Fibroblast of pulmonary artery (primary cell): Measurements from ENCODE around the gene PEX6.
A peak's percentile ranks its signal among the peaks of the same experiment; 100 is the strongest.
"Not testable (repeated sequence)": the region's sequence is repeated elsewhere in the genome, so short reads cannot be mapped to it uniquely, and the experiment has no call there.

Source experiments
- DNase-seq: peaks from one replicate; pipeline ENCODE4 v3.0.0-alpha.2; 2010; ENCODE audit warnings: low read depth
- H3K4me3 ChIP-seq: replicated peaks from 2 replicates; pipeline ENCODE4 v1.5.1; 2011; ENCODE audit warnings: low read depth, mild to moderate bottlenecking, control low read depth, low read length, moderate library complexity
- TF ChIP-seq, protein P1 (sequence below): IDR thresholded peaks from 2 replicates; pipeline ENCODE4 v1.5.1; 2011; ENCODE audit warnings: mild to moderate bottlenecking, control low read depth, low read length, inconsistent platforms; ENCODE audit errors: missing control alignments

The PEX6 gene

DNA sequence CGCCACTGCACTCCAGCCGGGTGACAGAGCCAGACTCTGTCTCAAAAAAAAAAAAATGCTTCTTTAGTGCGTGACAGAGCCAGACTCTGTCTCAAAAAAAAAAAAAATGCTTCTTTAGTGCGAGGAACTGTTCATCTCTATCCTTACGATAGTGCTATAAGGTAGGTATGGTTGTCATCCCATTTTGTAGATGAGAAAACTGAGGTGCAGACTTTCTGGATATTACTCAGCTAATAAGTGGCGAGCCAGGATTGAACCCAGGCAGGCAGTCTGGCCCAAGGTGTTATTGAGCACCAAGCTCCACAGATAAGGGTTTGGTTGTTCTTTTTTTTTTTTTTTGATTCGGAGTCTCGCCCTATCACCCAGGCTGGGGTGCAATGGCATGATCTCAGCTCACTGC lies 22.9 kb upstream of the PEX6 start:
- TF ChIP-seq, protein P1, sequence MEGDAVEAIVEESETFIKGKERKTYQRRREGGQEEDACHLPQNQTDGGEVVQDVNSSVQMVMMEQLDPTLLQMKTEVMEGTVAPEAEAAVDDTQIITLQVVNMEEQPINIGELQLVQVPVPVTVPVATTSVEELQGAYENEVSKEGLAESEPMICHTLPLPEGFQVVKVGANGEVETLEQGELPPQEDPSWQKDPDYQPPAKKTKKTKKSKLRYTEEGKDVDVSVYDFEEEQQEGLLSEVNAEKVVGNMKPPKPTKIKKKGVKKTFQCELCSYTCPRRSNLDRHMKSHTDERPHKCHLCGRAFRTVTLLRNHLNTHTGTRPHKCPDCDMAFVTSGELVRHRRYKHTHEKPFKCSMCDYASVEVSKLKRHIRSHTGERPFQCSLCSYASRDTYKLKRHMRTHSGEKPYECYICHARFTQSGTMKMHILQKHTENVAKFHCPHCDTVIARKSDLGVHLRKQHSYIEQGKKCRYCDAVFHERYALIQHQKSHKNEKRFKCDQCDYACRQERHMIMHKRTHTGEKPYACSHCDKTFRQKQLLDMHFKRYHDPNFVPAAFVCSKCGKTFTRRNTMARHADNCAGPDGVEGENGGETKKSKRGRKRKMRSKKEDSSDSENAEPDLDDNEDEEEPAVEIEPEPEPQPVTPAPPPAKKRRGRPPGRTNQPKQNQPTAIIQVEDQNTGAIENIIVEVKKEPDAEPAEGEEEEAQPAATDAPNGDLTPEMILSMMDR, result no peak
- H3K4me3 ChIP-seq, result no peak overlapping the region
- DNase-seq, result no peak

DNA sequence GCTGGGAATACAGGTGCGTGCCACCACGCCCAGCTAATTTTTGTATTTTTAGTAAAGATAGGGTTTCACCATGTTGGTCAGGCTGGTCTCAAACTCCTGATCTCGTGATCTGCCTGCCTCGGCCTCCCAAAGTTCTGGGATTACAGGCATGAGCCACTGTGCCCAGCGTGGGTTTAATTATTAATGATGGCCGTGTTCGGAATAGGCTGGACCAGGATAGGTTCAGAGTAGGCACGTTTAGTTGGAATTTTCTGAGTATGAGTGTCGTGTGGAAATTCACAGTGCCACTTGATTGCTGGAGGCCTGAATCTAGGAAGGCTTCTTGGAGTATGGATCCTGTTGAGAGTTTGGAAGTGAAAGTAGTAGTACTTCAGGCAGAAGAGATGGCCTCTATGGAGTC lies 19.2 kb upstream of the PEX6 start:
- not testable (repeated sequence) for H3K4me3 ChIP-seq

DNA sequence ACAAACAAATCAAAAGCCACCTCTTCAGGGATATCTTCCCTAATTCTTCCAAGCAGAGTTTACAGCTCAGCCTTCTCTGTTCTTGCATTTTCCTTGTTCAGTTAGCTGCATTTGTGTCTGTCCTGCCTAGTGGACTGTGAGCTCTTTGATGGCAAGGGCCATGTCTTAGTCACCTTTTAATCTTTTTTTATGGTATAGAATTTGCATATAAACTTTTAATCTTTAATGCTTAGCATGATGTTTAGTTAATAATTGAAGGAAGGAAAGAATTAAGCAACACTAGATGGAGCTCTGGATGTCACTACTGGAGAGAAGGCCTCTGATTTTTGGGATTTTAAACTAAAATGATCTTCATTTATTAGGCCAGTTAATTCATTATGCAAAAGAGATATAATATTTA lies 17.5 kb upstream of the PEX6 start:
- TF ChIP-seq, protein P1, result peak; percentile 18
- H3K4me3 ChIP-seq, result no peak overlapping the region
- no peak for DNase-seq

More for the DNA sequence above, 19.2 kb upstream of the PEX6 start:
- not testable (repeated sequence) for DNase-seq

DNA sequence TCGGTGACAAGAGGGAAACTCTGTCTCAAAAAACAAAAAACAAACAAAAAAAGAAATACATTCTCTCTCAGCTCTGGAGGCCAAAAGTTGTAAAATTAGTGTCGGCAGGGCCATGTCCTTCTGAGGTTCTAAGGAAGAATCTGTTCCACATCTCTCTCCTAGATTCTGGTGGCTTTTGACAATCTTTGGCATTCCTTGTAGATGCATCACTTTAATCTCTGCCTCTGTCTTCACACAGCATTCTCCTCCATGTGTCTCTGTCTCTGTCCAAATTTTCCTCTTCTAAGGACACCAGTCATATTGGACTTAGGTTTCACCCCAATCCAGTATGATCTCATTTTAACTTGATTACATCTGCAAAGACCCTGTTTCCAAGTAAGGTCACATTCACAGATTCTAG lies 14.5 kb upstream of the PEX6 start:
- TF ChIP-seq, protein P1, result no peak
- no peak overlapping the region for H3K4me3 ChIP-seq
- no peak for DNase-seq

DNA sequence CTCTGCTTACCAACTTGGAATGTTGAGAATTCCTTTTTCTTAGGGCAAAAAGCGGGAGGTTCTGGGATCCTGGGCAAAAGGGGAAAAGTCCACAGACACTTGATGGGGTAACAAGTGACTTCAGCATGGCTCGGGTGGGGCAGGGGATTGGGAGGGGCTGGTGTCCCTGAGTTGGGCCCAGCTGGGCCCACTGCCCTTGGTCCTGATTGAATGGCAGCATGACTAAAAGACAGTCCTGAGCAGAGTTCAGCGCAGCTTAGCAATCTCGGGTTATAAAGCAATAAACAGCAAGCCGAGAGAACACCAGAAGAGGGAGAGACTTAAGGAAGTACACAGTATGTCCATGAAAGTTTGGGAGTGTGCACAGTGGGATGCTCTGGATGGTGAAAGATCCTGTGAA lies 10.9 kb upstream of the PEX6 start:
- TF ChIP-seq, protein P1, result no peak
- H3K4me3 ChIP-seq, result no peak overlapping the region
- no peak for DNase-seq

DNA sequence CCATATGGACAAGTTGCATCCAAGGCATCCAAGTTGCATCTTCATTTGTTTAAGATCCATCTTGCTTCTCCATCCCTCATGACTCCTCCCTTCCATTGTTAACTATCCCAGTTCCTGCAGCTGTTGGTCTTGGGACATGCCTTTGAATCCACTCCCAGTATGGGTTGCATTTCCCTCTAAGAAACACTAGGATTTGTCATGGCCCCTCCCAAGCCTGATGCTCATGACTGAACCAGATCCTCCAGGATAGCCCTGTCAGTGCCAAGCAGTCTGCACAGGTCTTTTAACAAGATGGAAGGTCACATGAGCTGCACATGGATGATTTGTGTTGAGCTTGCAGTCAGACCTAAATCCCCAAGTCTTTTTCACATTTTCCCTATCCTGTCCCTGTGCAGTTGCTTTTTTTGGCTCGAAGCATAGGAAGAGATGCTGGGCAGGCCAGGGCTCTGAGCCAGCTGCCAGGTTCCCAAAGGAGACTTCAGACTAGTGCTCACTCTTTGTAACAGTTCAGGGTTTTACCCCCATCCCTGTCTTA lies 9.6 kb upstream of the PEX6 start:
- DNase-seq, result peak; percentile 74
- TF ChIP-seq, protein P1, result no peak
- no peak overlapping the region for H3K4me3 ChIP-seq

DNA sequence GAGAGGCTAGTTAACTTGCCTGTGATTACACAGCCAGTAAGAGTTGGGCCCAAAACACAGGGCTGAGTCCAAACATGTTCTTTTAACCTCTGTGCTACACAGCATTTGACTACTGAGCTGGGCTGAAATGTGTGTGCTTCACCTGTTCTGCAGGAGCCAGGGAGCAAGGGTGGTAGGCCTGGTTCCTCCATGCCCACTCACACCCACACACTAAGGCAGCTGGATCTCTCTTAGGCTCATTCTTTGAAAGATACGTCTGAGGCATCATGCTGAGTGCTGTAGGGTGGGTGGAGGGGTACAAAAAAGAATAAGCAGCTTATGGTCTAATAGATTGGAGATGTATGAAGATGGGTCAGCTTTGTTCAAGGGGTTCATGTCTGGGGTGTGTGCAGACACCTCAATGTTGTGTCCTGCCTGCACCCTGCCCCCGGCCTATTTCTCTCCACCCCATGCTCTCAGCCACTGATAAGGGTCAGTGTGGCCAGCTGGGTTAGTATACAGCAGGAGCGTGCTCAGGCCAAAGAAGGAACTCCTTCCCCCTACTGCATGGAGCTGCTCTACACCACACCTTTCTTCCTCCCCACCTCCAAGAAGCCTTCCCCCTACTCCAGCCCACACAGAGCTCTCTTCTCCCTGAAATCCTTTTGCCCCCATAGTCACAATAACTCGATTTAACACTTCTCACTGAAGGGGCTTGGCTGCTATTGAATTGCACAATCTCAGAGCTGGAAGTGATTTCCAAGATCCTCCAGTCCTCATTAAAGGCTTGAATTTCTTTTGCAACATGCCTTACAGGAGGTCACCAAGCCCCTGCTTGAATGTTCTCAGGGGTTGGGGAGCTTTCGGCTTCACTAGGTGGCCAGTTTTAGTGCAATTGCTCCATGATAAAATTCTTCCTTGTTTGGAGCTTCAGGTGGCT lies 8.8 kb upstream of the PEX6 start:
- no peak overlapping the region for H3K4me3 ChIP-seq
- TF ChIP-seq, protein P1, result no peak
- DNase-seq, result no peak
